Esophagus squamous epithelium (tissue), 5 donors: ENCODE results near the gene PTX3. TPM values are rescaled to one million over a fixed set of nuclear protein-coding genes. Genes with fewer than 3 reads are reported as not detected.

ENCODE experiments used
- DNase-seq: peaks from one replicate; lab custom pipeline; 2025; lab: John Stamatoyannopoulos, UW
- H3K27ac ChIP-seq, 4 donors: fragments of 200-600 bp; sonication (generic); one replicate each; pipeline ENCODE4 v1.5.1; 2016 to 2019; ENCODE audit warnings: mild to moderate bottlenecking in 1 of 4
- H3K27me3 ChIP-seq, 4 donors: fragments of 200-600 bp; sonication (generic); 1 replicate in 3 of 4; 2 replicates in 1 of 4; pipeline versions ENCODE4 v1.5.1 to v1.6.0; 2017 to 2021; ENCODE audit warnings: antibody characterized with exemption in 1 of 4
- H3K36me3 ChIP-seq, 3 donors: fragments of 200-600 bp; sonication (generic); one replicate each; pipeline ENCODE4 v1.5.1; 2016 to 2019
- H3K4me1 ChIP-seq, 3 donors: fragments of 200-600 bp; sonication (generic); one replicate each; pipeline ENCODE4 v1.5.1; 2017 to 2019
- H3K4me3 ChIP-seq, 4 donors: fragments of 200-600 bp; sonication (generic); 1 replicate in 3 of 4; 2 replicates in 1 of 4; pipeline ENCODE4 v1.5.1; 2016 to 2019; ENCODE audit warnings: mild to moderate bottlenecking in 2 of 4, moderate library complexity in 1 of 4
- H3K9me3 ChIP-seq, 3 donors: fragments of 200-600 bp; sonication (generic); one replicate each; pipeline ENCODE4 v1.5.1; 2016 to 2019
- CTCF ChIP-seq, 6 experiments: fragments of 450-650 bp in 4 of 6; fragments of 200-600 bp in 2 of 6; sonication (generic) in 2 of 6; IDR thresholded peaks; one replicate each; pipeline ENCODE4 v1.5.1; 2016 to 2019; ENCODE audit warnings: antibody characterized with exemption in 6 of 6, mild to moderate bottlenecking in 4 of 6, moderate library complexity in 4 of 6
- POLR2A ChIP-seq, 4 donors: fragments of 450-650 bp; IDR thresholded peaks; one replicate each; pipeline ENCODE4 v1.6.1; 2017; ENCODE audit warnings: antibody characterized with exemption in 4 of 4, mild to moderate bottlenecking in 4 of 4, moderate library complexity in 3 of 4
- WGBS, 2 donors: methylation state at CpG; one replicate each; pipeline ENCODE4 v1.1.5; 2018; 5-methylcytosine and 5-hydroxymethylcytosine counted together
- intact Hi-C: fragments of 100-400 bp; cut with DNase I; formaldehyde crosslinking; loops from one replicate; pipeline ENCODE4 v1.15.0; 2022
- total RNA-seq, 4 donors: library from RNA; depleted of rRNA; stranded (reverse); fragments of >200 nt; gene quantifications; one replicate each; pipeline ENCODE4 v1.1.0, GENCODE V29; 2016
- donor health status: DM: yes; HTN: yes; CAD: no.

The PTX3 gene
- total RNA-seq, 4 donors from 2014 or later = 0.57 to 2.3 (median 1.7) TPM; not detected in 1

- Histone ChIP-seq H3K9me3 (no peaks in the 10 kb centered on the region), H3K4me3 (no peak overlapping the region), H3K36me3 (no peaks in the 10 kb centered on the region), H3K27ac (no peak overlapping the region), H3K27me3 (no peaks in the 10 kb centered on the region), H3K4me1 (no peaks in the 10 kb centered on the region)
- intact Hi-C loops = no loop called here
- DNase-seq = no peak
- 0 to 12% methylated on average over 1 of the region's 1 CpG for WGBS, 2 donors
- TF ChIP-seq POLR2A (IDR thresholded peaks at IDR 0.05) (no peak), CTCF (IDR thresholded peaks at IDR 0.05) (no peak)
Measured at GRCh38 chr3:157467200-157467599, 30.6 kb downstream of the PTX3 start.

GRCh38 chr3:157469561-157470294, 33.1 kb downstream of the PTX3 start:
- Histone ChIP-seq H3K9me3 (no peaks in the 10 kb centered on the region), H3K4me3 (no peak overlapping the region), H3K27me3 (no peaks in the 10 kb centered on the region), H3K4me1 (no peaks in the 10 kb centered on the region), H3K27ac (no peak overlapping the region), H3K36me3 (no peaks in the 10 kb centered on the region)
- 66% methylated on average over 7 of the region's 7 CpGs for WGBS, 2 donors
- intact Hi-C loops = no loop called here
- DNase-seq = no peak
- TF ChIP-seq POLR2A (IDR thresholded peaks at IDR 0.05) (no peak), CTCF (IDR thresholded peaks at IDR 0.05) (no peak)

GRCh38 chr3:157471064-157471463, 34.4 kb downstream of the PTX3 start:
- intact Hi-C loops = no loop called here
- no peaks in the 10 kb centered on the region for H3K27me3 ChIP-seq
- no peak overlapping the region for H3K4me3 ChIP-seq
- no peaks in the 10 kb centered on the region for H3K4me1 ChIP-seq
- TF ChIP-seq POLR2A (IDR thresholded peaks at IDR 0.05) = no peak
- TF ChIP-seq CTCF (IDR thresholded peaks at IDR 0.05) = no peak
- no peaks in the 10 kb centered on the region for H3K36me3 ChIP-seq
- WGBS, 2 donors = 73 to 78% methylated on average over 1 of the region's 1 CpG
- no peak for DNase-seq
- H3K27ac ChIP-seq = no peak overlapping the region
- no peaks in the 10 kb centered on the region for H3K9me3 ChIP-seq

- no peak for DNase-seq
- intact Hi-C loops = no loop called here
- TF ChIP-seq CTCF (IDR thresholded peaks at IDR 0.05) (no peak), POLR2A (IDR thresholded peaks at IDR 0.05) (no peak)
- 91 to 93% methylated on average over 1 of the region's 1 CpG for WGBS, 2 donors
- Histone ChIP-seq H3K4me1 (no peaks in the 10 kb centered on the region), H3K9me3 (no peaks in the 10 kb centered on the region), H3K4me3 (no peak overlapping the region), H3K27ac (no peak overlapping the region), H3K27me3 (no peaks in the 10 kb centered on the region), H3K36me3 (no peaks in the 10 kb centered on the region)
Measured at GRCh38 chr3:157472648-157473047, 36.0 kb downstream of the PTX3 start.

- 10% methylated on average over 1 of the region's 1 CpG; no CpG with 5 or more reads in 1 of the 2 donors for WGBS, 2 donors
- intact Hi-C loops = no loop called here
- H3K27ac ChIP-seq = no peak overlapping the region
- no peaks in the 10 kb centered on the region for H3K27me3 ChIP-seq
- H3K4me3 ChIP-seq = no peak overlapping the region
- H3K9me3 ChIP-seq = no peaks in the 10 kb centered on the region
- no peaks in the 10 kb centered on the region for H3K4me1 ChIP-seq
- H3K36me3 ChIP-seq = no peaks in the 10 kb centered on the region
- no peak for DNase-seq
- TF ChIP-seq POLR2A (IDR thresholded peaks at IDR 0.05) = no peak
- no peak for TF ChIP-seq CTCF (IDR thresholded peaks at IDR 0.05)
Measured at GRCh38 chr3:157475921-157476414, 39.3 kb downstream of the PTX3 start.
